OCI-LY3 (cell line): ENCODE measurements around the gene CUZD1.
"Not testable (repeated sequence)": the region's sequence is repeated elsewhere in the genome, so short reads cannot be mapped to it uniquely, and the experiment has no call there.

Experiments
- CTCF ChIP-seq: fragments of 200-600, 300-600 bp; sonication (generic); IDR thresholded peaks from 2 replicates; pipeline ENCODE4 v1.5.1; 2014; ENCODE audit warnings: antibody characterized with exemption, low read length, low read depth
- EZH2phosphoT487 ChIP-seq: fragments of 200-600 bp; shearing (Covaris generic); IDR thresholded peaks from 2 replicates; pipeline ENCODE4 v1.6.1; 2018; ENCODE audit warnings: antibody characterized with exemption, mixed run types, low read depth

GRCh38 chr10:122866757-122867482 lies 21.3 kb upstream of the CUZD1 start:
- TF ChIP-seq CTCF, EZH2phosphoT487: not testable (repeated sequence)
